ENCODE measurements around the gene CPNE6.

DNA sequence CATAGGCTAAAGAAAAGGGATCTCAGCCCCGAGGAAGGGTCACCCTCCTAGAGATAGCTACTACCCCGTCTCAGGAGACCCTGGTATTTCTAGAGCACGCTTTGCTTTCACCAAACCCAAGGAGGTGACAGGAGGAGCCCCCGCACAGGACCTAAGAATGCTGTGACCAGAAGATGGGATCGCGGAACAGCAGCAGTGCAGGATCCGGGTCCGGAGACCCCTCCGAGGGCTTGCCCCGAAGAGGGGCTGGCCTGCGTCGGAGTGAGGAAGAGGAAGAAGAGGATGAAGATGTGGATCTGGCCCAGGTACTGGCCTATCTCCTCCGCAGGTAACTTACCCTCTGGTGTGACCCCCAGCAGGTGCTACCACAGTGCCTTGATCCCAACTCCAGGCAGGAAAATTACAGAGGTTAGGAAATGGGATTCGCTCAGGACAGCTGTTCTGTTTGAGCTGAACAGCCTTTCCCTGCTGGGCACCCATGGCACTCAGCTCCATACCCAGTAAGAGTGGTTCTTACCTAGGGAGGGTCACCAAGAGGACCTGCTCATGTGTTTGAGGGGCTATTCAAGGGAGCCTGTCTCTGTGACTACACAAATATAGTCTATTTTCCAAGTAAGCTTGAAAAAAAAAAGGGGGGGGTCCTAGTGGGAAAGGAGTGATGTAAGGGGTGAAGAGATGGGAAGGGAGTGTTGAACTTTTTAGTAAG, 44.2 kb downstream of the CPNE6 start:
- TF ChIP-seq CTCF (IDR thresholded peaks at IDR 0.05) (no peak), POLR2A (IDR thresholded peaks at IDR 0.05) (no peak)
